Measurements from ENCODE around the gene TBCCD1.
A peak's percentile ranks its signal among the peaks of the same experiment; 100 is the strongest.
"Not testable (repeated sequence)": the region's sequence is repeated elsewhere in the genome, so short reads cannot be mapped to it uniquely, and the experiment has no call there.

Gene TBCCD1

GRCh38 chr3:186596568-186597287, 29.6 kb upstream of the TBCCD1 start:
- DNase-seq = no peak

GRCh38 chr3:186594591-186595113, 27.5 kb upstream of the TBCCD1 start:
- no peak for DNase-seq

- no peak for DNase-seq
Measured at GRCh38 chr3:186593862-186594261, 26.7 kb upstream of the TBCCD1 start.

GRCh38 chr3:186592682-186593081, 25.5 kb upstream of the TBCCD1 start:
- no peak for DNase-seq

GRCh38 chr3:186590580-186591295, 23.6 kb upstream of the TBCCD1 start:
- DNase-seq = no peak

GRCh38 chr3:186589856-186590579, 22.9 kb upstream of the TBCCD1 start:
- no peak for DNase-seq

GRCh38 chr3:186589121-186589520, 22.0 kb upstream of the TBCCD1 start:
- DNase-seq = no peak

- DNase-seq = no peak
Measured at GRCh38 chr3:186588632-186589031, 21.5 kb upstream of the TBCCD1 start.

GRCh38 chr3:186587183-186587582, 20.0 kb upstream of the TBCCD1 start:
- DNase-seq = no peak

GRCh38 chr3:186586245-186586644, 19.1 kb upstream of the TBCCD1 start:
- DNase-seq = not testable (repeated sequence)

- no peak for DNase-seq
Measured at GRCh38 chr3:186583831-186584230, 16.7 kb upstream of the TBCCD1 start.

- no peak for DNase-seq
Measured at GRCh38 chr3:186582541-186582940, 15.4 kb upstream of the TBCCD1 start.

GRCh38 chr3:186580785-186581184, 13.6 kb upstream of the TBCCD1 start:
- DNase-seq = no peak

- no peak for DNase-seq
Measured at GRCh38 chr3:186577521-186577920, 10.4 kb upstream of the TBCCD1 start.

GRCh38 chr3:186571644-186572013, 4.5 kb upstream of the TBCCD1 start:
- DNase-seq = no peak

GRCh38 chr3:186570941-186571643, 4.0 kb upstream of the TBCCD1 start:
- no peak for DNase-seq

- peak; percentile 99 for DNase-seq
Measured at GRCh38 chr3:186570096-186570940, 3.2 kb upstream of the TBCCD1 start, which contains the start of gene DNAJB11. Gene DNAJB11 (plus strand): TSS chr3:186570720. CDS start chr3:186570898, 178 bp downstream.

- no peak for DNase-seq
Measured at GRCh38 chr3:186569779-186570095, 2.6 kb upstream of the TBCCD1 start.

- DNase-seq = not testable (repeated sequence)
Measured at GRCh38 chr3:186569361-186569760, 2.2 kb upstream of the TBCCD1 start.

GRCh38 chr3:186566772-186567071, 417 bp downstream of the TBCCD1 start:
- DNase-seq = no peak

- DNase-seq = no peak
Measured at GRCh38 chr3:186564586-186564985, 2.6 kb downstream of the TBCCD1 start.

GRCh38 chr3:186552408-186553031, 14.6 kb downstream of the TBCCD1 start:
- DNase-seq = no peak

All from left hindlimb (tissue), 1 donor.